Putamen (tissue), 1 donor: ENCODE data around the gene PIGQ.
"Not testable (repeated sequence)": the region's sequence is repeated elsewhere in the genome, so short reads cannot be mapped to it uniquely, and the experiment has no call there.

Experiments
- DNase-seq: peaks from one replicate; pipeline ENCODE4 v3.0.0-alpha.2; 2016; ENCODE audit warnings: low spot score

The PIGQ gene

GRCh38 chr16:586047-586644, 16.4 kb downstream of the PIGQ start:
- DNase-seq, result no peak

GRCh38 chr16:586645-587590, 17.1 kb downstream of the PIGQ start:
- no peak for DNase-seq

GRCh38 chr16:588639-588888, 18.8 kb downstream of the PIGQ start:
- DNase-seq, result no peak

- peak; percentile 96 for DNase-seq
These were observed 19.3 kb downstream of the PIGQ start for GRCh38 chr16:588889-589657.

- peak; percentile 98 for DNase-seq
These were observed 20.0 kb downstream of the PIGQ start, which contains the start of gene RAB40C for GRCh38 chr16:589658-590187. Gene RAB40C, plus strand, starts transcription at chr16:590066. Its CDS starts 226 bp downstream, at chr16:590292.

GRCh38 chr16:590188-590814, 20.5 kb downstream of the PIGQ start:
- no peak for DNase-seq

GRCh38 chr16:590815-591200, 21.0 kb downstream of the PIGQ start:
- DNase-seq, result no peak

GRCh38 chr16:591231-591630, 21.5 kb downstream of the PIGQ start:
- DNase-seq, result no peak

- no peak for DNase-seq
These were observed 22.2 kb downstream of the PIGQ start for GRCh38 chr16:591892-592517.

GRCh38 chr16:592518-593306, 22.9 kb downstream of the PIGQ start:
- DNase-seq, result peak; percentile 75

- DNase-seq, result no peak
These were observed 23.6 kb downstream of the PIGQ start for GRCh38 chr16:593406-593805.

GRCh38 chr16:593807-594206, 24.0 kb downstream of the PIGQ start:
- no peak for DNase-seq

- peak; percentile 61 for DNase-seq
These were observed 25.3 kb downstream of the PIGQ start for GRCh38 chr16:595094-595528.

GRCh38 chr16:595942-596735, 26.4 kb downstream of the PIGQ start:
- no peak for DNase-seq

- no peak for DNase-seq
These were observed 26.9 kb downstream of the PIGQ start for GRCh38 chr16:596736-597060.

- not testable (repeated sequence) for DNase-seq
These were observed 27.9 kb downstream of the PIGQ start for GRCh38 chr16:597655-598054.

GRCh38 chr16:598823-599739, 29.3 kb downstream of the PIGQ start:
- DNase-seq, result no peak

- no peak for DNase-seq
These were observed 31.0 kb downstream of the PIGQ start for GRCh38 chr16:600781-601180.

GRCh38 chr16:603933-604332, 34.2 kb downstream of the PIGQ start:
- DNase-seq, result no peak
